ENCODE results near the gene MUSK. TPM values are rescaled to one million over a fixed set of nuclear protein-coding genes. Genes with fewer than 3 reads are reported as not detected.
"Not testable (repeated sequence)": the region's sequence is repeated elsewhere in the genome, so short reads cannot be mapped to it uniquely, and the experiment has no call there.

MUSK gene
- total RNA-seq, 1 experiment from 2014 or later, result not detected

GRCh38 chr9:110826400-110826799 lies 157.8 kb downstream of the MUSK start:
- DNase-seq (ENCODE audit: low spot score); CTCF ChIA-PET; POLR2A ChIA-PET; H3K4me3 Mint-ChIP-seq; H3K27me3 Mint-ChIP-seq (ENCODE audit: low read depth): not testable (repeated sequence)
- H3K27ac Mint-ChIP-seq, result peak overlapping the region; percentile 71
- H3K9me3 Mint-ChIP-seq, result peaks cover 25% of the 10 kb centered on the region
- ATAC-seq, result peak; percentile 30; the same call in 1 of the 2 replicates
- H3K4me1 Mint-ChIP-seq, result peaks cover 21% of the 10 kb centered on the region
- H3K36me3 Mint-ChIP-seq, result peaks cover 13% of the 10 kb centered on the region

- TF ChIP-seq FOXP1 (CRISPR knock-in tag; IDR thresholded peaks at IDR 0.05; ENCODE audit: borderline replicate concordance), result no peak
- TF ChIP-seq PRDM15 (CRISPR knock-in tag; IDR thresholded peaks at IDR 0.05), result no peak
- TF ChIP-seq, protein P1, sequence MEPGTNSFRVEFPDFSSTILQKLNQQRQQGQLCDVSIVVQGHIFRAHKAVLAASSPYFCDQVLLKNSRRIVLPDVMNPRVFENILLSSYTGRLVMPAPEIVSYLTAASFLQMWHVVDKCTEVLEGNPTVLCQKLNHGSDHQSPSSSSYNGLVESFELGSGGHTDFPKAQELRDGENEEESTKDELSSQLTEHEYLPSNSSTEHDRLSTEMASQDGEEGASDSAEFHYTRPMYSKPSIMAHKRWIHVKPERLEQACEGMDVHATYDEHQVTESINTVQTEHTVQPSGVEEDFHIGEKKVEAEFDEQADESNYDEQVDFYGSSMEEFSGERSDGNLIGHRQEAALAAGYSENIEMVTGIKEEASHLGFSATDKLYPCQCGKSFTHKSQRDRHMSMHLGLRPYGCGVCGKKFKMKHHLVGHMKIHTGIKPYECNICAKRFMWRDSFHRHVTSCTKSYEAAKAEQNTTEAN (CRISPR knock-in tag; IDR thresholded peaks at IDR 0.05), result no peak
- no peak for TF ChIP-seq ZNF423 (CRISPR knock-in tag; IDR thresholded peaks at IDR 0.05)
- TF ChIP-seq, protein P2, sequence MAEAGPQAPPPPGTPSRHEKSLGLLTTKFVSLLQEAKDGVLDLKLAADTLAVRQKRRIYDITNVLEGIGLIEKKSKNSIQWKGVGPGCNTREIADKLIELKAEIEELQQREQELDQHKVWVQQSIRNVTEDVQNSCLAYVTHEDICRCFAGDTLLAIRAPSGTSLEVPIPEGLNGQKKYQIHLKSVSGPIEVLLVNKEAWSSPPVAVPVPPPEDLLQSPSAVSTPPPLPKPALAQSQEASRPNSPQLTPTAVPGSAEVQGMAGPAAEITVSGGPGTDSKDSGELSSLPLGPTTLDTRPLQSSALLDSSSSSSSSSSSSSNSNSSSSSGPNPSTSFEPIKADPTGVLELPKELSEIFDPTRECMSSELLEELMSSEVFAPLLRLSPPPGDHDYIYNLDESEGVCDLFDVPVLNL (CRISPR knock-in tag; IDR thresholded peaks at IDR 0.05; ENCODE audit: borderline replicate concordance, low read depth), result no peak
- no peak for TF ChIP-seq HMGA2 (CRISPR knock-in tag; IDR thresholded peaks at IDR 0.05)
- TF ChIP-seq CDX4 (CRISPR knock-in tag; IDR thresholded peaks at IDR 0.05; ENCODE audit: borderline replicate concordance), result no peak
- TF ChIP-seq, protein P3, sequence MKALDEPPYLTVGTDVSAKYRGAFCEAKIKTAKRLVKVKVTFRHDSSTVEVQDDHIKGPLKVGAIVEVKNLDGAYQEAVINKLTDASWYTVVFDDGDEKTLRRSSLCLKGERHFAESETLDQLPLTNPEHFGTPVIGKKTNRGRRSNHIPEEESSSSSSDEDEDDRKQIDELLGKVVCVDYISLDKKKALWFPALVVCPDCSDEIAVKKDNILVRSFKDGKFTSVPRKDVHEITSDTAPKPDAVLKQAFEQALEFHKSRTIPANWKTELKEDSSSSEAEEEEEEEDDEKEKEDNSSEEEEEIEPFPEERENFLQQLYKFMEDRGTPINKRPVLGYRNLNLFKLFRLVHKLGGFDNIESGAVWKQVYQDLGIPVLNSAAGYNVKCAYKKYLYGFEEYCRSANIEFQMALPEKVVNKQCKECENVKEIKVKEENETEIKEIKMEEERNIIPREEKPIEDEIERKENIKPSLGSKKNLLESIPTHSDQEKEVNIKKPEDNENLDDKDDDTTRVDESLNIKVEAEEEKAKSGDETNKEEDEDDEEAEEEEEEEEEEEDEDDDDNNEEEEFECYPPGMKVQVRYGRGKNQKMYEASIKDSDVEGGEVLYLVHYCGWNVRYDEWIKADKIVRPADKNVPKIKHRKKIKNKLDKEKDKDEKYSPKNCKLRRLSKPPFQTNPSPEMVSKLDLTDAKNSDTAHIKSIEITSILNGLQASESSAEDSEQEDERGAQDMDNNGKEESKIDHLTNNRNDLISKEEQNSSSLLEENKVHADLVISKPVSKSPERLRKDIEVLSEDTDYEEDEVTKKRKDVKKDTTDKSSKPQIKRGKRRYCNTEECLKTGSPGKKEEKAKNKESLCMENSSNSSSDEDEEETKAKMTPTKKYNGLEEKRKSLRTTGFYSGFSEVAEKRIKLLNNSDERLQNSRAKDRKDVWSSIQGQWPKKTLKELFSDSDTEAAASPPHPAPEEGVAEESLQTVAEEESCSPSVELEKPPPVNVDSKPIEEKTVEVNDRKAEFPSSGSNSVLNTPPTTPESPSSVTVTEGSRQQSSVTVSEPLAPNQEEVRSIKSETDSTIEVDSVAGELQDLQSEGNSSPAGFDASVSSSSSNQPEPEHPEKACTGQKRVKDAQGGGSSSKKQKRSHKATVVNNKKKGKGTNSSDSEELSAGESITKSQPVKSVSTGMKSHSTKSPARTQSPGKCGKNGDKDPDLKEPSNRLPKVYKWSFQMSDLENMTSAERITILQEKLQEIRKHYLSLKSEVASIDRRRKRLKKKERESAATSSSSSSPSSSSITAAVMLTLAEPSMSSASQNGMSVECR (CRISPR knock-in tag; IDR thresholded peaks at IDR 0.05; ENCODE audit: borderline replicate concordance), result no peak
- Mint-ChIP-seq H3K4me1 (peaks cover 21% of the 10 kb centered on the region), H3K36me3 (peaks cover 13% of the 10 kb centered on the region), H3K9me3 (peaks cover 24% of the 10 kb centered on the region), H3K4me3 (no peak overlapping the region), H3K27ac (no peak overlapping the region), H3K27me3 (ENCODE audit: low read depth) (no peaks in the 10 kb centered on the region)
- CTCF ChIA-PET, result no interaction called here
- POLR2A ChIA-PET, result no interaction called here
- no peak for DNase-seq (ENCODE audit: low spot score)
- ATAC-seq, result no peak
Measured at GRCh38 chr9:110828264-110828663, 159.7 kb downstream of the MUSK start.

- TF ChIP-seq IRF2 (CRISPR knock-in tag; IDR thresholded peaks at IDR 0.05; ENCODE audit: borderline replicate concordance, low read depth) (no peak), FOXJ3 (CRISPR knock-in tag; IDR thresholded peaks at IDR 0.05; ENCODE audit: borderline replicate concordance) (no peak), ETV6 (CRISPR knock-in tag; IDR thresholded peaks at IDR 0.05) (no peak), NFE2L1 (CRISPR knock-in tag; IDR thresholded peaks at IDR 0.05) (no peak)
- TF ChIP-seq, protein P4, sequence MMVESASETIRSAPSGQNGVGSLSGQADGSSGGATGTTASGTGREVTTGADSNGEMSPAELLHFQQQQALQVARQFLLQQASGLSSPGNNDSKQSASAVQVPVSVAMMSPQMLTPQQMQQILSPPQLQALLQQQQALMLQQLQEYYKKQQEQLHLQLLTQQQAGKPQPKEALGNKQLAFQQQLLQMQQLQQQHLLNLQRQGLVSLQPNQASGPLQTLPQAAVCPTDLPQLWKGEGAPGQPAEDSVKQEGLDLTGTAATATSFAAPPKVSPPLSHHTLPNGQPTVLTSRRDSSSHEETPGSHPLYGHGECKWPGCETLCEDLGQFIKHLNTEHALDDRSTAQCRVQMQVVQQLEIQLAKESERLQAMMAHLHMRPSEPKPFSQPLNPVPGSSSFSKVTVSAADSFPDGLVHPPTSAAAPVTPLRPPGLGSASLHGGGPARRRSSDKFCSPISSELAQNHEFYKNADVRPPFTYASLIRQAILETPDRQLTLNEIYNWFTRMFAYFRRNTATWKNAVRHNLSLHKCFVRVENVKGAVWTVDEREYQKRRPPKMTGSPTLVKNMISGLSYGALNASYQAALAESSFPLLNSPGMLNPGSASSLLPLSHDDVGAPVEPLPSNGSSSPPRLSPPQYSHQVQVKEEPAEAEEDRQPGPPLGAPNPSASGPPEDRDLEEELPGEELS (CRISPR knock-in tag; IDR thresholded peaks at IDR 0.05), result no peak
- Mint-ChIP-seq H3K36me3 (peaks cover 8% of the 10 kb centered on the region), H3K4me1 (peaks cover 18% of the 10 kb centered on the region), H3K27me3 (ENCODE audit: low read depth) (no peaks in the 10 kb centered on the region), H3K27ac (no peak overlapping the region), H3K9me3 (peaks cover 11% of the 10 kb centered on the region), H3K4me3 (no peak overlapping the region)
- DNase-seq (ENCODE audit: low spot score) (no peak), ATAC-seq (no peak)
- CTCF ChIA-PET, result interaction anchor here (0.6 kb wide), 1 partner anchor 1133 kb away, joined by 4 read pairs; no protein-coding TSS in a partner anchor
- POLR2A ChIA-PET, result no interaction called here
Measured at GRCh38 chr9:110830495-110830894, 161.9 kb downstream of the MUSK start.
